Body of pancreas (tissue), 4 donors: ENCODE results near the gene GPA33. TPM values are rescaled to one million over a fixed set of nuclear protein-coding genes. Genes with fewer than 3 reads are reported as not detected.

Experiments
- ATAC-seq: fragments of 150-250 bp; one replicate; pipeline ENCODE4 v1.9.1; 2016
- DNase-seq, 4 donors: peaks; one replicate each; pipeline ENCODE4 v3.0.0-alpha.2; 2019
- H3K27ac ChIP-seq, 4 donors: fragments of 200-600 bp; sonication (generic); 1 replicate in 3 of 4; 2 replicates in 1 of 4; pipeline versions ENCODE4 v1.5.1 to v1.6.1; 2016 to 2019; ENCODE audit warnings: mild to moderate bottlenecking in 1 of 4, mixed read lengths in 1 of 4, moderate library complexity in 1 of 4
- H3K27me3 ChIP-seq, 2 donors: fragments of 200-600 bp; sonication (generic); one replicate each; pipeline ENCODE4 v1.6.0; 2016; ENCODE audit warnings: mild to moderate bottlenecking in 1 of 2
- H3K36me3 ChIP-seq, 2 donors: fragments of 200-600 bp; sonication (generic); replicated peaks in 1 of 2; 2 replicates each; pipeline ENCODE4 v1.5.1; 2016; ENCODE audit warnings: low read depth in 2 of 2; ENCODE audit not compliant: insufficient read depth in 1 of 2
- H3K4me1 ChIP-seq: fragments of 200-600 bp; sonication (generic); one replicate; pipeline ENCODE4 v1.6.0; 2016
- H3K4me3 ChIP-seq, 2 donors: fragments of 200-600 bp; sonication (generic); 1 replicate in 1 of 2; 2 replicates in 1 of 2; pipeline ENCODE4 v1.5.1; 2016 to 2019
- H3K9me3 ChIP-seq, 3 donors: fragments of 200-600 bp; sonication (generic); 1 replicate in 2 of 3; 2 replicates in 1 of 3; pipeline ENCODE4 v1.5.1; 2016
- CTCF ChIP-seq, 7 experiments: fragments of 450-650 bp in 4 of 7; fragments of 200-600 bp in 3 of 7; sonication (generic) in 3 of 7; IDR thresholded peaks; one replicate each; pipeline ENCODE4 v1.5.1; 2016 to 2019; ENCODE audit warnings: antibody characterized with exemption in 7 of 7
- POLR2A ChIP-seq, 3 donors: fragments of 450-650 bp; IDR thresholded peaks; one replicate each; pipeline ENCODE4 v1.6.1; 2016; ENCODE audit warnings: antibody characterized with exemption in 3 of 3, mild to moderate bottlenecking in 2 of 3
- WGBS, 2 donors: methylation state at CpG; one replicate each; pipeline ENCODE4 v1.1.5; 2017; 5-methylcytosine and 5-hydroxymethylcytosine counted together
- intact Hi-C: fragments of 100-400 bp; cut with DNase I; formaldehyde crosslinking; loops from one replicate; pipeline ENCODE4 v1.15.1; 2023
- total RNA-seq, 2 donors: library from RNA; depleted of rRNA; stranded (reverse); fragments of >200 nt; gene quantifications; one replicate each; pipeline ENCODE4 v1.1.0, GENCODE V29; 2016

Gene GPA33
- total RNA-seq, 2 donors from 2014 or later = 1.6 TPM; not detected in 1

GRCh38 chr1:167083066-167083665, 7.0 kb downstream of the GPA33 start:
- peaks cover 13% of the 10 kb centered on the region for H3K4me1 ChIP-seq
- no peak overlapping the region for H3K4me3 ChIP-seq
- TF ChIP-seq CTCF (IDR thresholded peaks at IDR 0.05) = no peak
- TF ChIP-seq POLR2A (IDR thresholded peaks at IDR 0.05) = no peak
- ATAC-seq (peak; percentile 30), DNase-seq (peak in 3 of 4 donors; percentile 26 to 52 (median 51))
- WGBS, 2 donors = 19 to 25% methylated on average over 6 of the region's 6 CpGs
- no peaks in the 10 kb centered on the region for H3K36me3 ChIP-seq
- no peak overlapping the region for H3K27ac ChIP-seq
- H3K9me3 ChIP-seq = no peaks in the 10 kb centered on the region
- H3K27me3 ChIP-seq = no peaks in the 10 kb centered on the region
- intact Hi-C loops = no loop called here

GRCh38 chr1:167082511-167083027, 7.6 kb downstream of the GPA33 start:
- H3K27me3 ChIP-seq = no peaks in the 10 kb centered on the region
- no peaks in the 10 kb centered on the region for H3K36me3 ChIP-seq
- no peak overlapping the region for H3K27ac ChIP-seq
- H3K4me1 ChIP-seq = peaks cover 13% of the 10 kb centered on the region
- WGBS, 2 donors = 35 to 46% methylated on average over 11 of the region's 11 CpGs
- DNase-seq (peak; percentile 33 to 64 (median 60)), ATAC-seq (peak; percentile 85)
- no peaks in the 10 kb centered on the region for H3K9me3 ChIP-seq
- H3K4me3 ChIP-seq = no peak overlapping the region
- intact Hi-C loops = no loop called here
- TF ChIP-seq CTCF (IDR thresholded peaks at IDR 0.05) = no peak
- TF ChIP-seq POLR2A (IDR thresholded peaks at IDR 0.05) = no peak

GRCh38 chr1:167081594-167082156, 8.5 kb downstream of the GPA33 start:
- intact Hi-C loops = no loop called here
- 81 to 82% methylated on average over 7 to 8 of the region's 8 CpGs for WGBS, 2 donors
- DNase-seq (no peak), ATAC-seq (no peak)
- Histone ChIP-seq H3K27ac (no peak overlapping the region), H3K9me3 (no peaks in the 10 kb centered on the region), H3K27me3 (no peaks in the 10 kb centered on the region), H3K4me1 (peaks cover 13% of the 10 kb centered on the region), H3K4me3 (no peak overlapping the region), H3K36me3 (no peaks in the 10 kb centered on the region)
- TF ChIP-seq POLR2A (IDR thresholded peaks at IDR 0.05) (no peak), CTCF (IDR thresholded peaks at IDR 0.05) (no peak)

GRCh38 chr1:167077868-167078210, 12.3 kb downstream of the GPA33 start:
- TF ChIP-seq POLR2A (IDR thresholded peaks at IDR 0.05) (no peak), CTCF (IDR thresholded peaks at IDR 0.05) (no peak)
- no peak for ATAC-seq
- no peaks in the 10 kb centered on the region for H3K9me3 ChIP-seq
- intact Hi-C loops = loop anchor here (10.0 kb wide), 1 partner anchor 437 kb away; the partner anchor contains the start of gene CD247
- peaks cover 7% of the 10 kb centered on the region for H3K4me1 ChIP-seq
- no peaks in the 10 kb centered on the region for H3K36me3 ChIP-seq
- no peaks in the 10 kb centered on the region for H3K27me3 ChIP-seq
- no peak overlapping the region for H3K27ac ChIP-seq
- no peak overlapping the region for H3K4me3 ChIP-seq
- DNase-seq = no peak
